Astrocyte (in vitro differentiated cells and primary cell): Measurements from ENCODE around the gene S100A11. TPM values are rescaled to one million over a fixed set of nuclear protein-coding genes. Genes with fewer than 3 reads are reported as not detected.

Experiments used
- DNase-seq: peaks from one replicate; pipeline ENCODE4 v3.0.0-alpha.2; 2010; ENCODE audit warnings: low read depth
- FAIRE-seq: peaks from 2 replicates; lab custom pipeline; 2011; peaks lifted over from hg19 to GRCh38; lab: Jason Lieb, UNC
- H2AFZ ChIP-seq: 2 replicates; pipeline ENCODE4 v1.6.0; 2012; ENCODE audit warnings: low read depth, low read length, inconsistent platforms
- H3K27ac ChIP-seq: 2 replicates; pipeline ENCODE4 v1.5.1; 2011; ENCODE audit warnings: low read depth, low read length, inconsistent platforms
- H3K27me3 ChIP-seq: 2 replicates; pipeline ENCODE4 v1.6.0; 2011; ENCODE audit warnings: low read length, inconsistent platforms; ENCODE audit not compliant: insufficient read depth
- H3K36me3 ChIP-seq: 2 replicates; pipeline ENCODE4 v1.5.1; 2011; ENCODE audit warnings: low read length, inconsistent platforms; ENCODE audit not compliant: insufficient read depth
- H3K4me1 ChIP-seq: 2 replicates; pipeline ENCODE4 v1.5.1; 2011; ENCODE audit warnings: low read length, inconsistent platforms; ENCODE audit not compliant: insufficient read depth
- H3K4me2 ChIP-seq: 2 replicates; pipeline ENCODE4 v1.6.0; 2012; ENCODE audit warnings: low read length, inconsistent platforms
- H3K4me3 ChIP-seq: 2 replicates; pipeline ENCODE4 v1.5.1; 2011; ENCODE audit warnings: low read depth, mild to moderate bottlenecking, low read length, inconsistent platforms; ENCODE audit not compliant: insufficient read depth
- H3K79me2 ChIP-seq: 2 replicates; pipeline ENCODE4 v1.6.0; 2012; ENCODE audit warnings: mild to moderate bottlenecking, low read length, inconsistent platforms; ENCODE audit not compliant: insufficient read depth
- H3K9ac ChIP-seq: 2 replicates; pipeline ENCODE4 v1.6.0; 2012; ENCODE audit warnings: mild to moderate bottlenecking, low read length, inconsistent platforms
- H3K9me3 ChIP-seq: 2 replicates; pipeline ENCODE4 v1.5.1; 2012; ENCODE audit warnings: low read depth, mild to moderate bottlenecking, low read length, inconsistent platforms; ENCODE audit not compliant: insufficient read depth
- H4K20me1 ChIP-seq: 2 replicates; pipeline ENCODE4 v1.6.0; 2012; ENCODE audit warnings: low read length, inconsistent platforms; ENCODE audit not compliant: insufficient read depth
- H3K27ac Mint-ChIP-seq: one replicate; pipeline ENCODE4 v1.8.0; 2021; ENCODE audit warnings: mild to moderate bottlenecking, mixed read lengths; ENCODE audit not compliant: unreplicated experiment
- H3K27me3 Mint-ChIP-seq: one replicate; pipeline ENCODE4 v1.8.0; 2021; ENCODE audit warnings: low read depth, mixed read lengths; ENCODE audit not compliant: unreplicated experiment
- H3K36me3 Mint-ChIP-seq: one replicate; pipeline ENCODE4 v1.8.0; 2021; ENCODE audit warnings: low read depth, mixed read lengths; ENCODE audit not compliant: unreplicated experiment
- H3K4me1 Mint-ChIP-seq: one replicate; pipeline ENCODE4 v1.8.0; 2021; ENCODE audit warnings: low read depth, mixed read lengths; ENCODE audit not compliant: unreplicated experiment
- H3K4me3 Mint-ChIP-seq: one replicate; pipeline ENCODE4 v1.8.0; 2021; ENCODE audit warnings: mild to moderate bottlenecking, moderate library complexity, mixed read lengths; ENCODE audit not compliant: unreplicated experiment
- H3K9me3 Mint-ChIP-seq: one replicate; pipeline ENCODE4 v1.8.0; 2021; ENCODE audit warnings: mild to moderate bottlenecking, mixed read lengths; ENCODE audit not compliant: unreplicated experiment
- EZH2 ChIP-seq: IDR thresholded peaks from 2 replicates; pipeline ENCODE4 v1.6.1; 2012; ENCODE audit warnings: mild to moderate bottlenecking, low read length, inconsistent platforms; ENCODE audit not compliant: insufficient read depth
- total RNA-seq: library from RNA; stranded (reverse); gene quantifications from 2 replicates; pipeline ENCODE4 v1.2.1, GENCODE V29; 2021
- TF ChIP-seq, protein P1 (sequence below): IDR thresholded peaks from 2 replicates; pipeline ENCODE4 v1.5.1; 2011; ENCODE audit warnings: low read depth, mild to moderate bottlenecking, inconsistent platforms, low read length, moderate library complexity; ENCODE audit not compliant: insufficient read depth

The S100A11 gene
- total RNA-seq, 1 donor from 2014 or later = 1,482 TPM

DNA sequence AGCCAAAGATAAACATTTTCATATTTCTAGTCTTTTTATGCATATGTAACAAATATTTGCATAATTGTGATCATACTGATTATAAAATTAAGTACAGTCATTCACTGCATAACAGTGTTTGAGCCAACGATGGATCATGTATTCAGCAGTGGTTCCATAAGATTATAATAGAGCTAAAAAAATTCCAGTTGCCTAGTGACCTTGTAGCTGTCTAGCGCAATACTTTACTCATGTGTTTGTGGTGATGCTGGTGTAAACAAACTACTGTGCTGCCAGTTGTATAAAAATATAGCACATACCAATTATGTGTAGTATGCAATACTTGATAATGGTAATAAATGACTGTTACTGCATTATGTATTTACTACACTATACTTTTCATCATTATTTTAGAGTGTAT, 41.0 kb downstream of the S100A11 start:
- peaks cover 3% of the 10 kb centered on the region for H3K9me3 ChIP-seq
- DNase-seq = no peak
- H3K4me3 Mint-ChIP-seq = no peak overlapping the region
- no peak for FAIRE-seq
- H3K9me3 Mint-ChIP-seq = peaks cover 2% of the 10 kb centered on the region
- H3K79me2 ChIP-seq = peaks cover 26% of the 10 kb centered on the region
- H3K4me2 ChIP-seq = no peak overlapping the region
- H3K36me3 ChIP-seq = no peaks in the 10 kb centered on the region
- no peak overlapping the region for H3K9ac ChIP-seq
- H3K27me3 ChIP-seq = peaks cover 3% of the 10 kb centered on the region
- H2AFZ ChIP-seq = no peak overlapping the region
- peaks cover 3% of the 10 kb centered on the region for H3K36me3 Mint-ChIP-seq
- peaks cover 28% of the 10 kb centered on the region for H3K4me1 Mint-ChIP-seq
- H3K27ac ChIP-seq = peak overlapping the region; percentile 79
- H4K20me1 ChIP-seq = peaks cover 14% of the 10 kb centered on the region
- no peaks in the 10 kb centered on the region for H3K27me3 Mint-ChIP-seq
- peaks cover 40% of the 10 kb centered on the region for H3K4me1 ChIP-seq
- H3K27ac Mint-ChIP-seq = no peak overlapping the region
- no peak overlapping the region for H3K4me3 ChIP-seq
- TF ChIP-seq, protein P1, sequence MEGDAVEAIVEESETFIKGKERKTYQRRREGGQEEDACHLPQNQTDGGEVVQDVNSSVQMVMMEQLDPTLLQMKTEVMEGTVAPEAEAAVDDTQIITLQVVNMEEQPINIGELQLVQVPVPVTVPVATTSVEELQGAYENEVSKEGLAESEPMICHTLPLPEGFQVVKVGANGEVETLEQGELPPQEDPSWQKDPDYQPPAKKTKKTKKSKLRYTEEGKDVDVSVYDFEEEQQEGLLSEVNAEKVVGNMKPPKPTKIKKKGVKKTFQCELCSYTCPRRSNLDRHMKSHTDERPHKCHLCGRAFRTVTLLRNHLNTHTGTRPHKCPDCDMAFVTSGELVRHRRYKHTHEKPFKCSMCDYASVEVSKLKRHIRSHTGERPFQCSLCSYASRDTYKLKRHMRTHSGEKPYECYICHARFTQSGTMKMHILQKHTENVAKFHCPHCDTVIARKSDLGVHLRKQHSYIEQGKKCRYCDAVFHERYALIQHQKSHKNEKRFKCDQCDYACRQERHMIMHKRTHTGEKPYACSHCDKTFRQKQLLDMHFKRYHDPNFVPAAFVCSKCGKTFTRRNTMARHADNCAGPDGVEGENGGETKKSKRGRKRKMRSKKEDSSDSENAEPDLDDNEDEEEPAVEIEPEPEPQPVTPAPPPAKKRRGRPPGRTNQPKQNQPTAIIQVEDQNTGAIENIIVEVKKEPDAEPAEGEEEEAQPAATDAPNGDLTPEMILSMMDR = no peak
- no peak for TF ChIP-seq EZH2

DNA sequence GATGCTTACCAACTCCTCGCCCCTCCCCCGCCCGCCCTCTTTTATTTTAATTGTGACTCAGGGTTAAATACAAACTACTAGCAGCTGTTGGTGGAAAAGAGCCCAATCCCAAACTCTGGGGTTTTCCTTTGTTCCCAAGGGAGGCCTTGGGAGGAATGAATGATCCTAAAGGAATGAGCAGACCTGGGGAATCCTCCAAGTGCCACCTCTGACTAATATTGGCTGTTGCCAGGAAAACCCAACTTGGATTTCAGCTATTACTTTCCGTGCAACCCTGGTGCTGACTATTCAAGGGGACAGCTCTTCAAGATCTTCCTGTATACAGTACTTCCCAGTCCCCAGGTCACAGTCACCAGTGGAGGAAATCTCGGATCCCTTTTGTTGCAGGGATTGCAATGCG, 41.8 kb downstream of the S100A11 start:
- TF ChIP-seq EZH2 = no peak
- H4K20me1 ChIP-seq = peaks cover 22% of the 10 kb centered on the region
- no peaks in the 10 kb centered on the region for H3K27me3 Mint-ChIP-seq
- H2AFZ ChIP-seq = no peak overlapping the region
- H3K27ac ChIP-seq = peak overlapping the region; percentile 79
- peak overlapping the region; percentile 71 for H3K4me3 Mint-ChIP-seq
- peaks cover 32% of the 10 kb centered on the region for H3K4me1 Mint-ChIP-seq
- H3K9me3 Mint-ChIP-seq = peaks cover 2% of the 10 kb centered on the region
- no peak for FAIRE-seq
- H3K9ac ChIP-seq = peak overlapping the region; percentile 61
- peak; percentile 98 for DNase-seq
- H3K4me1 ChIP-seq = peaks cover 48% of the 10 kb centered on the region
- peaks cover 3% of the 10 kb centered on the region for H3K9me3 ChIP-seq
- peak overlapping the region; percentile 58 for H3K27ac Mint-ChIP-seq
- H3K36me3 Mint-ChIP-seq = peaks cover 3% of the 10 kb centered on the region
- H3K27me3 ChIP-seq = peaks cover 3% of the 10 kb centered on the region
- no peaks in the 10 kb centered on the region for H3K36me3 ChIP-seq
- H3K4me2 ChIP-seq = peak overlapping the region; percentile 59
- no peak overlapping the region for H3K4me3 ChIP-seq
- peaks cover 34% of the 10 kb centered on the region for H3K79me2 ChIP-seq

DNA sequence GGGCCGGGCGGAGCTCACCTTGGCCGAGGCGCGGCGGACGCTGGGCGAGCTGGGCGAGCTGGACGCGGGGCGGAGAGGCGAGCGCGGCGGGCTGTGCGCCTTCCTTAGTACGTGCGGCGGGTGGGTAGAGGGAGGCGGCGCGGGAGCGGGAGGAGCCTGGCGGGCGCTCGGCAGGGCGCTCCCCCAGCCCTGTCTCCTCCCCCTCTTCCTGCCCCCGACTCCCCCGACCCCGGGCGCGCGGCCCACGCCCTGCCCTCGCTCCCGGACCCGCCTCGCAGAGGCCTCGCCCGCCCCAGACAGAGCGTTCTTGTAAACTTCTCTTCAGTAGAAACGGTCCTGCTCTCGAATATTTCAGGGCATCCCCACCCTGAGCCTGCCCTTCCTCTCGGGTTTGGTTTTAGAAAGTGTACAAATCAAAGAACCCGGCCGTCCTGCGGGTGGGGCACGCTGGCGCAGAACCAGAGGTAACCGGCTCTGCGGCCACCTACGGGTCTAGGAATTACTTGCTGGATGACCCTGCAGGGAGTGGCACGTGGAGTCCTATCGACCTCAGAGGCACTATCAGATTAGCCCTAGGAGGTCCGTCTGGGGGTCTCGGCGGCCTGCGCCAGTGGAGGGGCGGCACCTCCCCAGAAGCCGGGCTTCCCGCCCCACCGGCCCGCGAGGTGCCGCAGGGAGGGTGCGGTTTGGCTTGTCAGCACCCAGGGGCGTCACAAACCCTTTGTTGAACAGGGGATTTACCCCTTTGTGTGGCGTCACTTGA, 42.9 kb downstream of the S100A11 start, which contains the start of gene S100A10:
Gene S100A10 (minus strand): TSS at position 126 of the 763 bp plus-strand sequence. CDS start 7,629 bp downstream, outside the sequence.
- H3K9me3 ChIP-seq = peaks cover 3% of the 10 kb centered on the region
- H3K4me3 ChIP-seq = peak within 1 kb of the TSS; percentile 83
- no peaks in the 10 kb centered on the region for H3K36me3 ChIP-seq
- Mint-ChIP-seq H3K27me3 (no peaks in the 10 kb centered on the region), H3K4me3 (peak within 1 kb of the TSS; percentile 99), H3K9me3 (peaks cover 2% of the 10 kb centered on the region), H3K27ac (peak within 1 kb of the TSS; percentile 99), H3K36me3 (peaks cover 3% of the 10 kb centered on the region), H3K4me1 (peaks cover 32% of the 10 kb centered on the region)
- H3K79me2 ChIP-seq = peaks cover 40% of the 10 kb centered on the region
- peak within 1 kb of the TSS; percentile 94 for H3K27ac ChIP-seq
- TF ChIP-seq, protein P1 = no peak
- TF ChIP-seq EZH2 = no peak
- DNase-seq (peak; percentile 55), FAIRE-seq (no peak)
- H3K4me1 ChIP-seq = peaks cover 55% of the 10 kb centered on the region
- peak within 1 kb of the TSS; percentile 98 for H3K9ac ChIP-seq
- H2AFZ ChIP-seq = peak within 1 kb of the TSS; percentile 41
- H3K4me2 ChIP-seq = peak within 1 kb of the TSS; percentile 97
- no peaks in the 10 kb centered on the region for H3K27me3 ChIP-seq
- peaks cover 26% of the 10 kb centered on the region for H4K20me1 ChIP-seq
